HepG2 (cell line): ENCODE data around the gene ABCC3. TPM values are rescaled to one million over a fixed set of nuclear protein-coding genes. Genes with fewer than 3 reads are reported as not detected.

Source experiments
- ATF5 ChIP-seq: sonication (generic); formaldehyde crosslinking; IDR thresholded peaks from 2 replicates; pipeline ENCODE4 v1.4.0; 2020; ENCODE audit warnings: mild to moderate bottlenecking, low read depth, missing genetic modification reagents
- ATF6 ChIP-seq: sonication (generic); formaldehyde crosslinking; conservative IDR thresholded peaks from 2 replicates; pipeline ENCODE4 v1.4.0; 2020; ENCODE audit warnings: missing genetic modification reagents
- CCAR2 ChIP-seq: fragments of 200-400 bp; formaldehyde crosslinking; optimal IDR thresholded peaks from 2 replicates; pipeline ENCODE3; 2018; ENCODE audit warnings: low read depth, mild to moderate bottlenecking, low read length, moderate library complexity
- FOXA1 ChIP-seq, 2 experiments: fragments of 450-650 bp in 1 of 2; sonication (generic) in 1 of 2; formaldehyde crosslinking in 1 of 2; IDR thresholded peaks; 2 replicates each; pipeline versions ENCODE4 v1.4.0 to v1.6.1; 2016 to 2020; ENCODE audit warnings: missing genetic modification reagents in 1 of 2
- GABPB1 ChIP-seq: IDR thresholded peaks from 2 replicates; pipeline ENCODE4 v1.6.1; 2016; ENCODE audit warnings: mild to moderate bottlenecking, missing genetic modification reagents, moderate library complexity, missing compliant biosample characterization
- KAT8 ChIP-seq: IDR thresholded peaks from 2 replicates; pipeline ENCODE4 v1.6.1; 2016; ENCODE audit warnings: missing genetic modification reagents, missing compliant biosample characterization
- KDM4B ChIP-seq: sonication (generic); formaldehyde crosslinking; IDR thresholded peaks from 2 replicates; pipeline ENCODE4 v1.4.0; 2020; ENCODE audit warnings: missing genetic modification reagents
- KLF16 ChIP-seq, 2 experiments: sonication (generic) in 1 of 2; formaldehyde crosslinking in 1 of 2; IDR thresholded peaks; 2 replicates each; pipeline versions ENCODE4 v1.6.1 to v1.8.0; 2016 to 2023; ENCODE audit warnings: missing genetic modification reagents in 2 of 2, missing compliant biosample characterization in 1 of 2
- LBX2 ChIP-seq: sonication (generic); formaldehyde crosslinking; IDR thresholded peaks from 2 replicates; pipeline ENCODE4 v1.5.0; 2020; ENCODE audit warnings: missing genetic modification reagents, mild to moderate bottlenecking, borderline replicate concordance
- POLR2A ChIP-seq, 2 experiments: IDR thresholded peaks; 2 replicates each; pipeline ENCODE4 v1.6.1; 2011; ENCODE audit warnings: low read depth in 2 of 2, low read length in 2 of 2, mild to moderate bottlenecking in 1 of 2, moderate library complexity in 1 of 2; ENCODE audit not compliant: insufficient read depth in 1 of 2
- POLR2G ChIP-seq: fragments of 200-400 bp; formaldehyde crosslinking; IDR thresholded peaks from 2 replicates; pipeline ENCODE4 v1.6.1; 2018; ENCODE audit warnings: mild to moderate bottlenecking, low read depth, low read length, moderate library complexity
- SETDB1 ChIP-seq: sonication (generic); formaldehyde crosslinking; IDR thresholded peaks from 2 replicates; pipeline ENCODE4 v1.5.1; 2020; ENCODE audit warnings: missing genetic modification reagents, mild to moderate bottlenecking, borderline replicate concordance
- SNAPC2 ChIP-seq: sonication (generic); formaldehyde crosslinking; IDR thresholded peaks from 2 replicates; pipeline ENCODE4 v1.8.1; 2022; ENCODE audit warnings: mild to moderate bottlenecking, missing genetic modification reagents
- TEF ChIP-seq: sonication (generic); formaldehyde crosslinking; IDR thresholded peaks from 2 replicates; pipeline ENCODE4 v1.5.0; 2020; ENCODE audit warnings: missing genetic modification reagents
- ZNF557 ChIP-seq: sonication (generic); formaldehyde crosslinking; IDR thresholded peaks from 2 replicates; pipeline ENCODE4 v1.4.0; 2020; ENCODE audit warnings: missing genetic modification reagents
- ZNF660 ChIP-seq: sonication (generic); formaldehyde crosslinking; IDR thresholded peaks from 2 replicates; pipeline ENCODE4 v1.5.1; 2020; ENCODE audit warnings: mild to moderate bottlenecking, low read depth, missing genetic modification reagents, borderline replicate concordance
- polyA plus RNA-seq, 8 experiments: library from polyadenylated mRNA; depleted of rRNA in 3 of 8; stranded (reverse) in 7 of 8; unstranded in 1 of 8; fragments of >200 nt; fragmentation: Illumina TruSeq in 4 of 8; extraction: Trizol in 4 of 8; gene quantifications; 2 replicates each; pipeline versions ENCODE4 v1.2.1 to v1.2.3, GENCODE V29; 2011 to 2016; ENCODE audit warnings: low read depth in 4 of 8, missing spikeins in 1 of 8, mixed read lengths in 1 of 8; ENCODE audit not compliant: insufficient read depth in 1 of 8
- total RNA-seq, 5 experiments: library from RNA; depleted of rRNA; stranded (reverse); fragments of >200 nt; fragmentation: Illumina TruSeq; extraction: Trizol; gene quantifications; 2 replicates each; pipeline ENCODE4 v1.2.3, GENCODE V29; 2016; ENCODE audit warnings: low read depth in 1 of 5
- TF ChIP-seq, protein P1 (sequence below): sonication (generic); formaldehyde crosslinking; IDR thresholded peaks from 2 replicates; pipeline ENCODE4 v1.4.0; 2020; ENCODE audit warnings: missing genetic modification reagents
- TF ChIP-seq, protein P2 (sequence below): sonication (generic); formaldehyde crosslinking; IDR thresholded peaks from 2 replicates; pipeline ENCODE4 v1.4.0; 2020; ENCODE audit warnings: missing genetic modification reagents
- TF ChIP-seq, protein P3 (sequence below): sonication (generic); formaldehyde crosslinking; IDR thresholded peaks from 2 replicates; pipeline ENCODE4 v1.8.0; 2022; ENCODE audit warnings: missing genetic modification reagents, mild to moderate bottlenecking, borderline replicate concordance

Gene ABCC3
- total and polyA plus RNA-seq, 2 of the 13 experiments (the other 11 are each of a cell fraction or from before 2014, with no cell fraction given): 25.2 to 50.7 TPM

GRCh38 chr17:50642722-50643656 is 8.3 kb downstream of the ABCC3 start (continued):
- TF ChIP-seq POLR2G: no peak; the same call in 1 of the 2 replicates
- no peak for TF ChIP-seq ZNF660
- no peak for TF ChIP-seq SNAPC2
- TF ChIP-seq, protein P1, sequence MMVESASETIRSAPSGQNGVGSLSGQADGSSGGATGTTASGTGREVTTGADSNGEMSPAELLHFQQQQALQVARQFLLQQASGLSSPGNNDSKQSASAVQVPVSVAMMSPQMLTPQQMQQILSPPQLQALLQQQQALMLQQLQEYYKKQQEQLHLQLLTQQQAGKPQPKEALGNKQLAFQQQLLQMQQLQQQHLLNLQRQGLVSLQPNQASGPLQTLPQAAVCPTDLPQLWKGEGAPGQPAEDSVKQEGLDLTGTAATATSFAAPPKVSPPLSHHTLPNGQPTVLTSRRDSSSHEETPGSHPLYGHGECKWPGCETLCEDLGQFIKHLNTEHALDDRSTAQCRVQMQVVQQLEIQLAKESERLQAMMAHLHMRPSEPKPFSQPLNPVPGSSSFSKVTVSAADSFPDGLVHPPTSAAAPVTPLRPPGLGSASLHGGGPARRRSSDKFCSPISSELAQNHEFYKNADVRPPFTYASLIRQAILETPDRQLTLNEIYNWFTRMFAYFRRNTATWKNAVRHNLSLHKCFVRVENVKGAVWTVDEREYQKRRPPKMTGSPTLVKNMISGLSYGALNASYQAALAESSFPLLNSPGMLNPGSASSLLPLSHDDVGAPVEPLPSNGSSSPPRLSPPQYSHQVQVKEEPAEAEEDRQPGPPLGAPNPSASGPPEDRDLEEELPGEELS (CRISPR knock-in tag): peak; percentile 56; the same call in 1 of the 2 replicates
- TF ChIP-seq KAT8 (CRISPR knock-in tag): no peak
- TF ChIP-seq, protein P2, sequence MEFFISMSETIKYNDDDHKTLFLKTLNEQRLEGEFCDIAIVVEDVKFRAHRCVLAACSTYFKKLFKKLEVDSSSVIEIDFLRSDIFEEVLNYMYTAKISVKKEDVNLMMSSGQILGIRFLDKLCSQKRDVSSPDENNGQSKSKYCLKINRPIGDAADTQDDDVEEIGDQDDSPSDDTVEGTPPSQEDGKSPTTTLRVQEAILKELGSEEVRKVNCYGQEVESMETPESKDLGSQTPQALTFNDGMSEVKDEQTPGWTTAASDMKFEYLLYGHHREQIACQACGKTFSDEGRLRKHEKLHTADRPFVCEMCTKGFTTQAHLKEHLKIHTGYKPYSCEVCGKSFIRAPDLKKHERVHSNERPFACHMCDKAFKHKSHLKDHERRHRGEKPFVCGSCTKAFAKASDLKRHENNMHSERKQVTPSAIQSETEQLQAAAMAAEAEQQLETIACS (CRISPR knock-in tag): no peak
- TF ChIP-seq ATF6: no peak
- no peak for TF ChIP-seq LBX2 (CRISPR knock-in tag)
- TF ChIP-seq POLR2A (IDR thresholded peaks at IDR 0.05; ENCODE audit: insufficient read depth in 1 of 2, low read depth in 2 of 2, low read length in 2 of 2): no peak
- TF ChIP-seq CCAR2: no peak
- TF ChIP-seq, protein P3, sequence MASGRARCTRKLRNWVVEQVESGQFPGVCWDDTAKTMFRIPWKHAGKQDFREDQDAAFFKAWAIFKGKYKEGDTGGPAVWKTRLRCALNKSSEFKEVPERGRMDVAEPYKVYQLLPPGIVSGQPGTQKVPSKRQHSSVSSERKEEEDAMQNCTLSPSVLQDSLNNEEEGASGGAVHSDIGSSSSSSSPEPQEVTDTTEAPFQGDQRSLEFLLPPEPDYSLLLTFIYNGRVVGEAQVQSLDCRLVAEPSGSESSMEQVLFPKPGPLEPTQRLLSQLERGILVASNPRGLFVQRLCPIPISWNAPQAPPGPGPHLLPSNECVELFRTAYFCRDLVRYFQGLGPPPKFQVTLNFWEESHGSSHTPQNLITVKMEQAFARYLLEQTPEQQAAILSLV (CRISPR knock-in tag): no peak
- TF ChIP-seq SETDB1: no peak
- no peak for TF ChIP-seq ATF5 (CRISPR knock-in tag)
- TF ChIP-seq KLF16 (CRISPR knock-in tag; IDR thresholded peaks at IDR 0.05): no peak
- no peak for TF ChIP-seq KDM4B (CRISPR knock-in tag)
- no peak for TF ChIP-seq ZNF557 (CRISPR knock-in tag)
- no peak for TF ChIP-seq FOXA1 (IDR thresholded peaks at IDR 0.05)
- peak; percentile 70 for TF ChIP-seq FOXA1 (CRISPR knock-in tag; IDR thresholded peaks at IDR 0.05)
- no peak for TF ChIP-seq GABPB1 (CRISPR knock-in tag)
- TF ChIP-seq TEF (CRISPR knock-in tag): no peak
